ENCODE measurements around the gene TECPR2. TPM values are rescaled to one million over a fixed set of nuclear protein-coding genes. Genes with fewer than 3 reads are reported as not detected.
A peak's percentile ranks its signal among the peaks of the same experiment; 100 is the strongest.

Gene TECPR2
- total and polyA plus RNA-seq, 10 of the 15 experiments (the other 5 are each of a cell fraction or from before 2014, with no cell fraction given): 0.15 to 10.0 (median 3.0) TPM

DNA sequence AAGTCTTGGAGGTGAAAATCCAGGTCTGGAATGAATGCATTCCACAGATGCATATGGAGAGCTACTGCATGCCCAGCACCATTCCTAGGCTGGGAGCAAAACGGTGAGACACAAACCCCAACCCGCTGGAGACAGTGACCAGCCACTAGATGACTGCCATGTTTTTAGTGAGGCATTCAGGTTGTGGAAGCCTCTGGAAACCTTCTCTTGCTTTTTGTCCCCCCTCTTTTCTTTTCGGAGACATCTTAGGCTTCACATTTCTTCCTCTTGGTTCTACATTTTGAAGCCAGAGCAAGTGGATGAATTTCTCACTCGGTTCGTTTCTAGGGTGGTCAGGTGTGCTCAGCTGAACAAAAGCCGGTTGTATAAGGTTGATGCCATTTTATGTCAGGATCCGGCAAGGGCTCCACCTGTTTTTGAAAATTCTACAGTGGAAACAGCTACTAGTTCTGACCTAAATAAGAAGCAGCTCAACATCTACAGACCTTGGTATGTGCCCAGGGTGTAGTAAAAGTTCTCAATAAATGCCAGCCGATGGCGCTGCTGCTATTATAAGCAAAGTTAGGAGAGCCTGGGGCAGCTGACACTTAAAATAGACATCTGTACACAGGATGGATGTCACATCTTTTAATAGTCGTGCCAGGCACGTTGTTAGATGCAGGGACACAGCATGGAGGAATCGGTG is 45.0 kb upstream of the TECPR2 start (continued):
- TF ChIP-seq, protein P1, sequence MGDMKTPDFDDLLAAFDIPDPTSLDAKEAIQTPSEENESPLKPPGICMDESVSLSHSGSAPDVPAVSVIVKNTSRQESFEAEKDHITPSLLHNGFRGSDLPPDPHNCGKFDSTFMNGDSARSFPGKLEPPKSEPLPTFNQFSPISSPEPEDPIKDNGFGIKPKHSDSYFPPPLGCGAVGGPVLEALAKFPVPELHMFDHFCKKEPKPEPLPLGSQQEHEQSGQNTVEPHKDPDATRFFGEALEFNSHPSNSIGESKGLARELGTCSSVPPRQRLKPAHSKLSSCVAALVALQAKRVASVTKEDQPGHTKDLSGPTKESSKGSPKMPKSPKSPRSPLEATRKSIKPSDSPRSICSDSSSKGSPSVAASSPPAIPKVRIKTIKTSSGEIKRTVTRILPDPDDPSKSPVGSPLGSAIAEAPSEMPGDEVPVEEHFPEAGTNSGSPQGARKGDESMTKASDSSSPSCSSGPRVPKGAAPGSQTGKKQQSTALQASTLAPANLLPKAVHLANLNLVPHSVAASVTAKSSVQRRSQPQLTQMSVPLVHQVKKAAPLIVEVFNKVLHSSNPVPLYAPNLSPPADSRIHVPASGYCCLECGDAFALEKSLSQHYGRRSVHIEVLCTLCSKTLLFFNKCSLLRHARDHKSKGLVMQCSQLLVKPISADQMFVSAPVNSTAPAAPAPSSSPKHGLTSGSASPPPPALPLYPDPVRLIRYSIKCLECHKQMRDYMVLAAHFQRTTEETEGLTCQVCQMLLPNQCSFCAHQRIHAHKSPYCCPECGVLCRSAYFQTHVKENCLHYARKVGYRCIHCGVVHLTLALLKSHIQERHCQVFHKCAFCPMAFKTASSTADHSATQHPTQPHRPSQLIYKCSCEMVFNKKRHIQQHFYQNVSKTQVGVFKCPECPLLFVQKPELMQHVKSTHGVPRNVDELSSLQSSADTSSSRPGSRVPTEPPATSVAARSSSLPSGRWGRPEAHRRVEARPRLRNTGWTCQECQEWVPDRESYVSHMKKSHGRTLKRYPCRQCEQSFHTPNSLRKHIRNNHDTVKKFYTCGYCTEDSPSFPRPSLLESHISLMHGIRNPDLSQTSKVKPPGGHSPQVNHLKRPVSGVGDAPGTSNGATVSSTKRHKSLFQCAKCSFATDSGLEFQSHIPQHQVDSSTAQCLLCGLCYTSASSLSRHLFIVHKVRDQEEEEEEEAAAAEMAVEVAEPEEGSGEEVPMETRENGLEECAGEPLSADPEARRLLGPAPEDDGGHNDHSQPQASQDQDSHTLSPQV (IDR thresholded peaks at IDR 0.05): no peak
- TF ChIP-seq NFXL1 (IDR thresholded peaks at IDR 0.05; ENCODE audit: borderline replicate concordance) (no peak), ZSCAN29 (IDR thresholded peaks at IDR 0.05) (no peak), IRF5 (IDR thresholded peaks at IDR 0.05; ENCODE audit: borderline replicate concordance) (no peak), ZNF274 (IDR thresholded peaks at IDR 0.05; ENCODE audit: insufficient read depth, insufficient read length) (no peak), ATF3 (IDR thresholded peaks at IDR 0.05; ENCODE audit: borderline replicate concordance, extremely low read depth, low read depth, low read length) (no peak), ZNF24 (IDR thresholded peaks at IDR 0.05) (no peak), IKZF2 (IDR thresholded peaks at IDR 0.05) (peak in 1 of 2 experiments; percentile 45; a peak in 1 of 4 replicates), NR2C2 (IDR thresholded peaks at IDR 0.05; ENCODE audit: borderline replicate concordance, control insufficient read depth, insufficient read length, low read depth) (no peak), FOXK2 (IDR thresholded peaks at IDR 0.05) (no peak), SIX5 (IDR thresholded peaks at IDR 0.05; ENCODE audit: low read depth, low read length, severe bottlenecking) (no peak), EGR1 (IDR thresholded peaks at IDR 0.05; ENCODE audit: borderline replicate concordance in 1 of 2, low read depth in 2 of 2, low read length in 2 of 2) (no peak), HDGF (IDR thresholded peaks at IDR 0.05) (no peak), KAT2A (conservative IDR thresholded peaks at IDR 0.05; ENCODE audit: control insufficient read depth, low read depth, low read length) (no peak), RCOR1 (conservative IDR thresholded peaks at IDR 0.05; ENCODE audit: low read depth, low read length) (no peak)
- TF ChIP-seq, protein P2, sequence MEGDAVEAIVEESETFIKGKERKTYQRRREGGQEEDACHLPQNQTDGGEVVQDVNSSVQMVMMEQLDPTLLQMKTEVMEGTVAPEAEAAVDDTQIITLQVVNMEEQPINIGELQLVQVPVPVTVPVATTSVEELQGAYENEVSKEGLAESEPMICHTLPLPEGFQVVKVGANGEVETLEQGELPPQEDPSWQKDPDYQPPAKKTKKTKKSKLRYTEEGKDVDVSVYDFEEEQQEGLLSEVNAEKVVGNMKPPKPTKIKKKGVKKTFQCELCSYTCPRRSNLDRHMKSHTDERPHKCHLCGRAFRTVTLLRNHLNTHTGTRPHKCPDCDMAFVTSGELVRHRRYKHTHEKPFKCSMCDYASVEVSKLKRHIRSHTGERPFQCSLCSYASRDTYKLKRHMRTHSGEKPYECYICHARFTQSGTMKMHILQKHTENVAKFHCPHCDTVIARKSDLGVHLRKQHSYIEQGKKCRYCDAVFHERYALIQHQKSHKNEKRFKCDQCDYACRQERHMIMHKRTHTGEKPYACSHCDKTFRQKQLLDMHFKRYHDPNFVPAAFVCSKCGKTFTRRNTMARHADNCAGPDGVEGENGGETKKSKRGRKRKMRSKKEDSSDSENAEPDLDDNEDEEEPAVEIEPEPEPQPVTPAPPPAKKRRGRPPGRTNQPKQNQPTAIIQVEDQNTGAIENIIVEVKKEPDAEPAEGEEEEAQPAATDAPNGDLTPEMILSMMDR (IDR thresholded peaks at IDR 0.05 in 2 of 3, conservative IDR thresholded peaks at IDR 0.05 in 1 of 3; ENCODE audit: control insufficient read depth in 2 of 3, extremely low read depth in 1 of 3, insufficient read depth in 1 of 3, low read depth in 3 of 3, low read length in 3 of 3): peak; percentile 13 to 33 (median 23); a peak in 3 of 6 replicates
- TF ChIP-seq, protein P3, sequence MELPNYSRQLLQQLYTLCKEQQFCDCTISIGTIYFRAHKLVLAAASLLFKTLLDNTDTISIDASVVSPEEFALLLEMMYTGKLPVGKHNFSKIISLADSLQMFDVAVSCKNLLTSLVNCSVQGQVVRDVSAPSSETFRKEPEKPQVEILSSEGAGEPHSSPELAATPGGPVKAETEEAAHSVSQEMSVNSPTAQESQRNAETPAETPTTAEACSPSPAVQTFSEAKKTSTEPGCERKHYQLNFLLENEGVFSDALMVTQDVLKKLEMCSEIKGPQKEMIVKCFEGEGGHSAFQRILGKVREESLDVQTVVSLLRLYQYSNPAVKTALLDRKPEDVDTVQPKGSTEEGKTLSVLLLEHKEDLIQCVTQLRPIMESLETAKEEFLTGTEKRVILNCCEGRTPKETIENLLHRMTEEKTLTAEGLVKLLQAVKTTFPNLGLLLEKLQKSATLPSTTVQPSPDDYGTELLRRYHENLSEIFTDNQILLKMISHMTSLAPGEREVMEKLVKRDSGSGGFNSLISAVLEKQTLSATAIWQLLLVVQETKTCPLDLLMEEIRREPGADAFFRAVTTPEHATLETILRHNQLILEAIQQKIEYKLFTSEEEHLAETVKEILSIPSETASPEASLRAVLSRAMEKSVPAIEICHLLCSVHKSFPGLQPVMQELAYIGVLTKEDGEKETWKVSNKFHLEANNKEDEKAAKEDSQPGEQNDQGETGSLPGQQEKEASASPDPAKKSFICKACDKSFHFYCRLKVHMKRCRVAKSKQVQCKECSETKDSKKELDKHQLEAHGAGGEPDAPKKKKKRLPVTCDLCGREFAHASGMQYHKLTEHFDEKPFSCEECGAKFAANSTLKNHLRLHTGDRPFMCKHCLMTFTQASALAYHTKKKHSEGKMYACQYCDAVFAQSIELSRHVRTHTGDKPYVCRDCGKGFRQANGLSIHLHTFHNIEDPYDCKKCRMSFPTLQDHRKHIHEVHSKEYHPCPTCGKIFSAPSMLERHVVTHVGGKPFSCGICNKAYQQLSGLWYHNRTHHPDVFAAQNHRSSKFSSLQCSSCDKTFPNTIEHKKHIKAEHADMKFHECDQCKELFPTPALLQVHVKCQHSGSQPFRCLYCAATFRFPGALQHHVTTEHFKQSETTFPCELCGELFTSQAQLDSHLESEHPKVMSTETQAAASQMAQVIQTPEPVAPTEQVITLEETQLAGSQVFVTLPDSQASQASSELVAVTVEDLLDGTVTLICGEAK (IDR thresholded peaks at IDR 0.05; ENCODE audit: borderline replicate concordance): no peak

All from GM12878 (cell line).